ENCODE results near the gene R3HCC1L.

R3HCC1L gene

DNA sequence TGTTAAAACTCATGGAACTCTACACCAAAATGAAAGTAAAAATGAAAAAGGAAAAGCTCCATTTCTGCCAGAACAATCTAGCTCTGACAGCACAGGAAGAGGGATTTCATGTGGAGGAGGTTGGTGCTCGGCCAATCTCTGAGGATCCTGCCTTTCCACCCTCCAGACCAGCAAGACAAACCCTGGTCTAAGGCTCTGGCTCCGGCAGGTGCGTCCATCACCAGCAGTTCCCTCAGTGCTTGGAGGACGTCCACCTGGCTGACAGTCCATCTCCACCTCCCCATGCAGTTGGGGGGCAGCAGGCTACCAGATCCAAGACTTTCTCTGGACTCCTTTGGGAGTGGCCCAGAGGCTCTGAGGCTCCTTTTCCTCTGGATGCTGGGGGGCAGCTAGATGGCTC lies 158.5 kb downstream of the R3HCC1L start:
- no peak for DNase-seq

- DNase-seq: peak; percentile 34
These were observed 159.3 kb downstream of the R3HCC1L start for GRCh38 chr10:98293550-98294269.

- DNase-seq: no peak
These were observed 159.8 kb downstream of the R3HCC1L start for GRCh38 chr10:98294270-98294627.

All from fibroblast of upper back skin (primary cell).